Right hindlimb (tissue), 1 donor: Measurements from ENCODE around the gene MAP2K7.

Source experiments
- DNase-seq: peaks from one replicate; pipeline ENCODE4 v3.0.0-alpha.2; 2018

The MAP2K7 gene

GRCh38 chr19:7867092-7867844 lies 36.4 kb upstream of the MAP2K7 start:
- no peak for DNase-seq

- no peak for DNase-seq
These were observed 35.4 kb upstream of the MAP2K7 start for GRCh38 chr19:7868326-7868670.

GRCh38 chr19:7868671-7869452 lies 34.8 kb upstream of the MAP2K7 start:
- peak; percentile 76 for DNase-seq

GRCh38 chr19:7869453-7869909 lies 34.2 kb upstream of the MAP2K7 start:
- peak; percentile 71 for DNase-seq

GRCh38 chr19:7869910-7870511 lies 33.7 kb upstream of the MAP2K7 start:
- peak; percentile 78 for DNase-seq

- peak; percentile 82 for DNase-seq
These were observed 32.9 kb upstream of the MAP2K7 start for GRCh38 chr19:7870571-7871436.

- DNase-seq, result peak; percentile 93
These were observed 32.0 kb upstream of the MAP2K7 start for GRCh38 chr19:7871437-7872305.

- no peak for DNase-seq
These were observed 31.1 kb upstream of the MAP2K7 start for GRCh38 chr19:7872306-7873204.

GRCh38 chr19:7873304-7874075 lies 30.2 kb upstream of the MAP2K7 start:
- no peak for DNase-seq

GRCh38 chr19:7874076-7874896 lies 29.4 kb upstream of the MAP2K7 start, which contains the start of gene PRR36:
PRR36 (minus strand) TSS chr19:7874390; CDS start chr19:7873689, 701 bp downstream.
- DNase-seq, result peak; percentile 52

GRCh38 chr19:7874897-7875273 lies 28.8 kb upstream of the MAP2K7 start:
- no peak for DNase-seq

- DNase-seq, result no peak
These were observed 26.3 kb upstream of the MAP2K7 start for GRCh38 chr19:7877249-7877836.

GRCh38 chr19:7879111-7879807 lies 24.4 kb upstream of the MAP2K7 start:
- no peak for DNase-seq

- DNase-seq, result no peak
These were observed 23.8 kb upstream of the MAP2K7 start for GRCh38 chr19:7879836-7880235.

- no peak for DNase-seq
These were observed 21.8 kb upstream of the MAP2K7 start for GRCh38 chr19:7881910-7882309.

- no peak for DNase-seq
These were observed 20.6 kb upstream of the MAP2K7 start for GRCh38 chr19:7883105-7883504.

GRCh38 chr19:7883796-7884570 lies 19.7 kb upstream of the MAP2K7 start:
- no peak for DNase-seq
